Measurements from ENCODE around the gene HNF1A. TPM values are rescaled to one million over a fixed set of nuclear protein-coding genes. Genes with fewer than 3 reads are reported as not detected.

The HNF1A gene, protein sequence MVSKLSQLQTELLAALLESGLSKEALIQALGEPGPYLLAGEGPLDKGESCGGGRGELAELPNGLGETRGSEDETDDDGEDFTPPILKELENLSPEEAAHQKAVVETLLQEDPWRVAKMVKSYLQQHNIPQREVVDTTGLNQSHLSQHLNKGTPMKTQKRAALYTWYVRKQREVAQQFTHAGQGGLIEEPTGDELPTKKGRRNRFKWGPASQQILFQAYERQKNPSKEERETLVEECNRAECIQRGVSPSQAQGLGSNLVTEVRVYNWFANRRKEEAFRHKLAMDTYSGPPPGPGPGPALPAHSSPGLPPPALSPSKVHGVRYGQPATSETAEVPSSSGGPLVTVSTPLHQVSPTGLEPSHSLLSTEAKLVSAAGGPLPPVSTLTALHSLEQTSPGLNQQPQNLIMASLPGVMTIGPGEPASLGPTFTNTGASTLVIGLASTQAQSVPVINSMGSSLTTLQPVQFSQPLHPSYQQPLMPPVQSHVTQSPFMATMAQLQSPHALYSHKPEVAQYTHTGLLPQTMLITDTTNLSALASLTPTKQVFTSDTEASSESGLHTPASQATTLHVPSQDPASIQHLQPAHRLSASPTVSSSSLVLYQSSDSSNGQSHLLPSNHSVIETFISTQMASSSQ
- total RNA-seq: 9.9 TPM

DNA sequence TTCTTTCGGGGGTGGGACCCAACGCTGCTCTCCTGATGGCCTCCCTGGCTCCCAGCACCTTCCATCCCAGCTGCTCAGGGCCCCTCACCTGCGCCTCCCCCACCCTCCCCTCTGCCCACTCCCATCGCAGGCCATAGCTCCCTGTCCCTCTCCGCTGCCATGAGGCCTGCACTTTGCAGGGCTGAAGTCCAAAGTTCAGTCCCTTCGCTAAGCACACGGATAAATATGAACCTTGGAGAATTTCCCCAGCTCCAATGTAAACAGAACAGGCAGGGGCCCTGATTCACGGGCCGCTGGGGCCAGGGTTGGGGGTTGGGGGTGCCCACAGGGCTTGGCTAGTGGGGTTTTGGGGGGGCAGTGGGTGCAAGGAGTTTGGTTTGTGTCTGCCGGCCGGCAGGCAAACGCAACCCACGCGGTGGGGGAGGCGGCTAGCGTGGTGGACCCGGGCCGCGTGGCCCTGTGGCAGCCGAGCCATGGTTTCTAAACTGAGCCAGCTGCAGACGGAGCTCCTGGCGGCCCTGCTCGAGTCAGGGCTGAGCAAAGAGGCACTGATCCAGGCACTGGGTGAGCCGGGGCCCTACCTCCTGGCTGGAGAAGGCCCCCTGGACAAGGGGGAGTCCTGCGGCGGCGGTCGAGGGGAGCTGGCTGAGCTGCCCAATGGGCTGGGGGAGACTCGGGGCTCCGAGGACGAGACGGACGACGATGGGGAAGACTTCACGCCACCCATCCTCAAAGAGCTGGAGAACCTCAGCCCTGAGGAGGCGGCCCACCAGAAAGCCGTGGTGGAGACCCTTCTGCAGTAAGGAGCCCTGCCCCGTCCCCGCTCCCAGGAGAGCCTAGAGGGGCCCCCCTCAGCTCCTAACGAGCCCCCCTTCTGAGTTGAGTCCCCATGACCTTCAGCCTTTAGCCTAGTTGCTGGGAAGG lies at the start of gene HNF1A:
Gene HNF1A (plus strand): TSS at position 248 of the 924 bp plus-strand sequence. CDS start 226 bp downstream, at position 474.

DNA sequence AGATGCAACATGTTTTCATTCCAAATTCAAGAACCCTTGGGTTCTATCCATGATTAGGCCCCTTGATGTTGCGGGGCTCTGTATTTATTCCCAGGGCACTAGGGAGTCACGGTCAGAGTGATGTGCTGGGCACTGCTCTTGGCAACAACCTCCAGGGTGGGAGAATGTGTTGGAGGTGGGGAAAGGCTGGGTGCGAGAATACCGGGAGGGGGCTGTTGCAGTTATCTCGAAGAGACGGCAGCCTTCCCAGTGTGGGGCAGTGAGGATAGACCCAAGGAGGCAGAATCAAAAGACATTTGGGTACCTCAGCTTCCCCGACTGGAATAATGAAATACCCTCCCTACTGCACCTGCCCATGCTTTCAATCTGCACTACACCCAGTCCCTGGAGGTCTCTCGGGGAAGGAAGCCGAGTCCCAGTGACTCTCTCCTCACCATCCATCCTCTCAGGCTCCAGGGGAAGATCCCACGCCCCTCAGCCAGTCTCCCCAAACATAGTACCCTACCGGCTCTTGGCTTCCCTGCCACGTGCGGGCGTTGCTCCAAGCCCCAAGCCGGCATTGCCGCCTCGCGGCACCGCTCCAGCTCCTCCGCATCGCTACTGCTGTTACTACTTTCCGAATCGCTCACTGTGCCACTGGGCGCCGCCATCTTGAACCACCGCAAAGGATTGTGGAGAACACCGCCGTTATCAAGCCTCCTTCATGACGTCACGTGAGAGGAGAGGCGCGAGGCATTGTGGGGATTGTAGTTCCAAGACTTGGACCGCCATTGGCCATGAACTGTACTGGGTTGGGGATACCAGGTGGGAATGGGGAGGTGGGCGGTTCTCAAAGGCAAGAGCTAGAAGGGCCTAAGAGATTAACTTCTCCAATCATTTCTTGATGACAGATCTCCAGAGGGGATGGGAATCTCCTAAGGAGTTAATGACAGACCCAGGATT lies 37.8 kb downstream of the HNF1A start, which contains the start of gene C12orf43:
Gene C12orf43 (minus strand): TSS at position 663 of the 942 bp plus-strand sequence. CDS start 13 bp downstream, at position 650.

DNA sequence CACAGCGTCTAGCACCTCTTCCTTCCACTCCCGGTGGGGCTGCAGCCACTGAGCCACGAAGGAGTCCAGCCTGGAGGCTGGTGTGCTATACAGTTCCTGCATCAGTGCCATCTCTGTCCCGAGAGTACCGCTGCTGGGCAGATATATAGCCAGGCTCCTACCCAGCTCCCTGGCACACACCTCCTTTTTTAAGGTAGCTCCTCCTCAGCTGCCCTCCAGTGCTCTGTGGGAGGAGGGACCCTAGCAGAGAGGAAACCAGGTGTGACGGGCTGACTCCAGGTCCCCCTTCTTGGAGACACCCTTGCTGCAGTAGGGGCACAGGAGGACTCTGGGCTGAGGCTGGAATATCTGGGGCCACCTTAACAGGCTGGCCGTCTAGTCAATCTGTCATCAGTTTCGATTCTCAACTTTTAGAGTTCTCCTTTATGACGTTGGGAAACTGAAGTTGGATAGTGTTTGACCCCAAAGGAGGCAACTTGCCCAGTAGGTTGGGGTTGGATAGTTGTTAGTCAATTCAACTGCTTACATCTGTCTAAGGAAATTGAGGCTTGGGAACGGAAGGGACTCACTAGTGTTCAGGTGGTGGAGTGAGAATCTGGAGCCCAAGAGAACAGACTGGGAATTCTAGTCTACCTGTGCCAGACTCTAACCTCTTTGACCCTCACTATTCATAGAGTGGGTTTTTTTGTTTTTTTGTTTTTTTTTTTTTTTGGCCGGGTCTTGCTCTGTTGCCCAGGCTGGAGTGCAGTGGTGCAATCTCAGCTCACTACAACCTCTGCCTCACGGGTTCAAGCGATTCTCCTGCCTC lies 60.7 kb downstream of the HNF1A start, which contains the start of gene OASL:
Gene OASL (minus strand): TSS at position 386 of the 808 bp plus-strand sequence. CDS start 275 bp downstream, at position 111.

Other genes starting within 250 kb of the HNF1A start
- gene SPPL3, start 74.2 kb upstream of the HNF1A start, total RNA-seq: 41.2 TPM
- gene C12orf43, start 37.9 kb downstream of the HNF1A start, total RNA-seq: 12.0 TPM
- gene OASL, start 60.7 kb downstream of the HNF1A start, total RNA-seq: 0.70 TPM
- 2.3 TPM for gene P2RX7, start 154.3 kb downstream of the HNF1A start, total RNA-seq
- 27.0 TPM for gene P2RX4, start 231.6 kb downstream of the HNF1A start, total RNA-seq

All from metanephros (tissue), 1 donor.